Caco-2 (cell line): ENCODE results near the gene SEMA4B. TPM values are rescaled to one million over a fixed set of nuclear protein-coding genes. Genes with fewer than 3 reads are reported as not detected.

Experiments used
- BruUV-seq: library from RNA; stranded (reverse); fragments of 400-500 nt; replicated peaks from 2 replicates; lab custom pipeline; 2021; lab: Mats Ljungman, UMichigan
- CTCF ChIA-PET: fragments of 300-600 bp; sonication (Branson Sonifier 250); formaldehyde crosslinking; loops from one replicate; lab custom pipeline; 2022; ENCODE audit warnings: antibody characterized with exemption; lab: Charles Lee
- POLR2A ChIA-PET: fragments of 300-600 bp; sonication (Branson Sonifier 250); formaldehyde crosslinking; loops from one replicate; lab custom pipeline; 2022; ENCODE audit warnings: antibody characterized with exemption; lab: Charles Lee
- DNase-seq, 2 experiments: peaks; one replicate each; pipeline versions ENCODE4 v3.0.0 to v3.0.0-alpha.2; 2020 to 2022
- H3K27me3 ChIP-seq: replicated peaks from 2 replicates; pipeline ENCODE4 v1.6.0; 2011; ENCODE audit warnings: low read length; ENCODE audit not compliant: control insufficient read depth, insufficient read depth
- H3K36me3 ChIP-seq: 2 replicates; pipeline ENCODE4 v1.5.1; 2011; ENCODE audit warnings: low read length; ENCODE audit not compliant: control insufficient read depth, insufficient read depth
- H3K4me1 ChIP-seq: fragments of 250-450 bp; sonication (Bioruptor Pico); 2 replicates; pipeline ENCODE4 v1.5.1; 2020; ENCODE audit warnings: mild to moderate bottlenecking
- H3K4me3 ChIP-seq: 2 replicates; pipeline ENCODE4 v1.5.1; 2011; ENCODE audit warnings: low read depth, mild to moderate bottlenecking, control low read depth, low read length
- H3K9me3 ChIP-seq: fragments of 250-450 bp; sonication (Bioruptor Pico); 2 replicates; pipeline ENCODE4 v1.5.1; 2020; ENCODE audit warnings: mild to moderate bottlenecking, moderate library complexity
- H3K27ac Mint-ChIP-seq: one replicate; pipeline ENCODE4 v1.8.0; 2022; ENCODE audit warnings: mixed read lengths; ENCODE audit not compliant: unreplicated experiment
- H3K27me3 Mint-ChIP-seq: one replicate; pipeline ENCODE4 v1.8.0; 2022; ENCODE audit warnings: mixed read lengths; ENCODE audit not compliant: insufficient read depth, unreplicated experiment
- H3K36me3 Mint-ChIP-seq: one replicate; pipeline ENCODE4 v1.8.0; 2022; ENCODE audit warnings: mild to moderate bottlenecking, mixed read lengths; ENCODE audit not compliant: insufficient read depth, unreplicated experiment
- H3K4me1 Mint-ChIP-seq: one replicate; pipeline ENCODE4 v1.8.0; 2022; ENCODE audit warnings: low read depth, mixed read lengths; ENCODE audit not compliant: unreplicated experiment
- H3K4me3 Mint-ChIP-seq: one replicate; pipeline ENCODE4 v1.8.0; 2022; ENCODE audit warnings: mild to moderate bottlenecking, moderate library complexity, mixed read lengths; ENCODE audit not compliant: unreplicated experiment
- H3K9me3 Mint-ChIP-seq: one replicate; pipeline ENCODE4 v1.8.0; 2022; ENCODE audit warnings: mixed read lengths; ENCODE audit not compliant: unreplicated experiment
- intact Hi-C: fragments of 100-400 bp; cut with micrococcal nuclease; formaldehyde crosslinking; loops from one replicate; pipeline ENCODE4 v1.10.0; 2022; ENCODE audit not compliant: unreplicated experiment
- total RNA-seq: library from RNA; stranded (reverse); gene quantifications from 2 replicates; pipeline ENCODE4 v1.2.3, GENCODE V29; 2022
- TF ChIP-seq, protein P1 (sequence below), 2 experiments: fragments of 200-600 bp in 1 of 2; IDR thresholded peaks; 1 replicate in 1 of 2; 2 replicates in 1 of 2; pipeline versions ENCODE4 v1.5.1 to v1.8.0; 2011 to 2022; ENCODE audit warnings: antibody characterized with exemption in 1 of 2, control low read depth in 1 of 2, inconsistent platforms in 1 of 2, low read depth in 1 of 2, low read length in 1 of 2, mild to moderate bottlenecking in 1 of 2, moderate library complexity in 1 of 2; ENCODE audit not compliant: insufficient read depth in 1 of 2, severe bottlenecking in 1 of 2, unreplicated experiment in 1 of 2

SEMA4B gene
- total RNA-seq, 1 experiment from 2014 or later: 13.9 TPM

GRCh38 chr15:90153658-90154057, 47.5 kb upstream of the SEMA4B start:
- Histone ChIP-seq H3K27me3 (no peaks in the 10 kb centered on the region), H3K4me1 (peaks cover 19% of the 10 kb centered on the region), H3K36me3 (no peaks in the 10 kb centered on the region), H3K4me3 (no peak overlapping the region), H3K9me3 (no peaks in the 10 kb centered on the region)
- BruUV-seq: no TSS peak
- H3K4me1 Mint-ChIP-seq: peaks cover 23% of the 10 kb centered on the region
- CTCF ChIA-PET: interaction anchor here (0.5 to 0.6 kb wide), 3 partner anchors 10 to 883 kb away, joined by 3 to 4 read pairs (median 4); no protein-coding TSS in a partner anchor
- POLR2A ChIA-PET: no interaction called here
- H3K4me3 Mint-ChIP-seq: no peak overlapping the region
- intact Hi-C loops: no loop called here
- no peak for DNase-seq
- H3K9me3 Mint-ChIP-seq: no peaks in the 10 kb centered on the region
- TF ChIP-seq, protein P1, sequence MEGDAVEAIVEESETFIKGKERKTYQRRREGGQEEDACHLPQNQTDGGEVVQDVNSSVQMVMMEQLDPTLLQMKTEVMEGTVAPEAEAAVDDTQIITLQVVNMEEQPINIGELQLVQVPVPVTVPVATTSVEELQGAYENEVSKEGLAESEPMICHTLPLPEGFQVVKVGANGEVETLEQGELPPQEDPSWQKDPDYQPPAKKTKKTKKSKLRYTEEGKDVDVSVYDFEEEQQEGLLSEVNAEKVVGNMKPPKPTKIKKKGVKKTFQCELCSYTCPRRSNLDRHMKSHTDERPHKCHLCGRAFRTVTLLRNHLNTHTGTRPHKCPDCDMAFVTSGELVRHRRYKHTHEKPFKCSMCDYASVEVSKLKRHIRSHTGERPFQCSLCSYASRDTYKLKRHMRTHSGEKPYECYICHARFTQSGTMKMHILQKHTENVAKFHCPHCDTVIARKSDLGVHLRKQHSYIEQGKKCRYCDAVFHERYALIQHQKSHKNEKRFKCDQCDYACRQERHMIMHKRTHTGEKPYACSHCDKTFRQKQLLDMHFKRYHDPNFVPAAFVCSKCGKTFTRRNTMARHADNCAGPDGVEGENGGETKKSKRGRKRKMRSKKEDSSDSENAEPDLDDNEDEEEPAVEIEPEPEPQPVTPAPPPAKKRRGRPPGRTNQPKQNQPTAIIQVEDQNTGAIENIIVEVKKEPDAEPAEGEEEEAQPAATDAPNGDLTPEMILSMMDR (IDR thresholded peaks at IDR 0.05; ENCODE audit: insufficient read depth in 1 of 2, low read depth in 1 of 2, low read length in 1 of 2, severe bottlenecking in 1 of 2, unreplicated experiment in 1 of 2): no peak
- H3K27ac Mint-ChIP-seq: no peak overlapping the region
- no peaks in the 10 kb centered on the region for H3K27me3 Mint-ChIP-seq
- H3K36me3 Mint-ChIP-seq: no peaks in the 10 kb centered on the region

DNA sequence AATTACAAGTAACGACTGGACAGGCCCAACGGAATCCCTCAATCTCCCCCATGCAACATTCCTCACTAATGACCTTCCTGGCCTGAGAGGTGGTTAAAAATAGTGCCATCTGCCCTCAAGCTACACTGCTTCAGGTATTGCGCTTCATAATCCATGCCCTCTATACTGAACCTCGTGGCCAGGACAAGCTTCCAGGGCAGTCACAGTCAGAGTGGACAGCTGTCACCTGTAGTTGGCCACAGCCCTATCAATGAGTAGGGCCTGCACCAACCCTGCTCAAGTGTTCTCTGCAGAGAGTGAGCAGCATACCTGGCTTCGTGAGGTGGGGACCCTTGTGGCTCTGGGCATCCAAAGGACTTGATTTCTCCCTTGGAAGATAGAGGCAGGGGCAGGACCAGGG, 46.9 kb upstream of the SEMA4B start:
- CTCF ChIA-PET: interaction anchor here (0.5 to 0.6 kb wide), 3 partner anchors 11 to 882 kb away, joined by 3 to 4 read pairs (median 4); no protein-coding TSS in a partner anchor

DNA sequence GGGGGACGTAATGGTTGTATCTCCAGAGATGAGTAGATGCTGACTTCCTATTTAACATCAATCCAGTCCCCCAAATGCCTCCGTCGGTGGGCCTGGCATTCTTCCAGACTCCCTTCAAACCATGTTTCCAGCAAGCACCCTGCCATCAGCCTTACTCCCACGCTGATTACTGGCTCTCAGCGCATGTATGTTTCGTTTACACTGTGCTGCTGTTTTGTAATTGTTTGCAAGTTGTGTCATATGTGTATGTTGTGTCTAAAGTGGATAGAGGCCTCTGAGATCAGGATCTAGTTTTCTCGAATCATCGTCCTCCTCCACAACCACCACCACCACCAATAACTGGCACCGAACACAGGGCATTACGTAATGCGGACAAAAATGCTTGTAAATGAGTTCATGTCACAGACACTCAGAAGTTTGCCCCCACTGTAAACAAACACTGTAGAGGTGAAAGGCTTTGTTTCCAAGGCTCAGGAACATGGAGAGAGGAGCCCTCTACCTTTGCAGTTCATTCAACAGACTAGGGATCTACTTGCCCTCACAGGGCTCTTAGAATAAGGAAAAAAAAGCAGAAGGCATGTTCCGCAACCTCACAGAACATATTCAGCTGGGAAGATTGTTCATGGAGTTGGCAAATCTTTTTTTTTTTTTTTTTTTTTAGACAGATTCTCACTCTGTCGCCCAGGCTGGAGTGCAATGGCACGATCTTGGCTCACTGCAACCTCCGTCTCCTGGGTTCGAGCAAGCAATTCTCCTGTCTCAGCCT, 46.1 kb upstream of the SEMA4B start:
- no peak overlapping the region for H3K4me3 ChIP-seq
- intact Hi-C loops: no loop called here
- peak in 1 of 2 experiments; percentile 36 for DNase-seq
- TF ChIP-seq, protein P1 (IDR thresholded peaks at IDR 0.05; ENCODE audit: insufficient read depth in 1 of 2, low read depth in 1 of 2, low read length in 1 of 2, severe bottlenecking in 1 of 2, unreplicated experiment in 1 of 2): no peak
- BruUV-seq: no TSS peak
- ChIA-PET POLR2A (no interaction called here), CTCF (interaction anchor here (0.7 kb wide), 1 partner anchor 95 kb away, joined by 4 read pairs; no protein-coding TSS in a partner anchor)
- Mint-ChIP-seq H3K36me3 (no peaks in the 10 kb centered on the region), H3K4me3 (no peak overlapping the region), H3K27me3 (no peaks in the 10 kb centered on the region), H3K9me3 (no peaks in the 10 kb centered on the region), H3K27ac (no peak overlapping the region), H3K4me1 (peaks cover 18% of the 10 kb centered on the region)
- H3K9me3 ChIP-seq: no peaks in the 10 kb centered on the region
- H3K4me1 ChIP-seq: peaks cover 7% of the 10 kb centered on the region
- H3K36me3 ChIP-seq: no peaks in the 10 kb centered on the region
- no peaks in the 10 kb centered on the region for H3K27me3 ChIP-seq

More for the DNA sequence above, 46.9 kb upstream of the SEMA4B start:
- Mint-ChIP-seq H3K36me3 (no peaks in the 10 kb centered on the region), H3K27me3 (no peaks in the 10 kb centered on the region), H3K27ac (no peak overlapping the region), H3K4me1 (peaks cover 23% of the 10 kb centered on the region), H3K9me3 (no peaks in the 10 kb centered on the region), H3K4me3 (no peak overlapping the region)
- TF ChIP-seq, protein P1 (IDR thresholded peaks at IDR 0.05; ENCODE audit: insufficient read depth in 1 of 2, low read depth in 1 of 2, low read length in 1 of 2, severe bottlenecking in 1 of 2, unreplicated experiment in 1 of 2): no peak
- H3K36me3 ChIP-seq: no peaks in the 10 kb centered on the region
- POLR2A ChIA-PET: no interaction called here
- H3K4me1 ChIP-seq: peaks cover 13% of the 10 kb centered on the region
- no peak overlapping the region for H3K4me3 ChIP-seq
- no TSS peak for BruUV-seq
- no peaks in the 10 kb centered on the region for H3K9me3 ChIP-seq
- DNase-seq: no peak
- no peaks in the 10 kb centered on the region for H3K27me3 ChIP-seq
- intact Hi-C loops: no loop called here
